GM21381 (cell line): ENCODE measurements around the gene SYTL4.

Experiments used
- ATAC-seq: cut with Tn5 transposase; IDR thresholded peaks from one replicate; pipeline ENCODE4 v1.9.1; 2021; ENCODE audit warnings: mild to moderate bottlenecking, moderate library complexity; ENCODE audit not compliant: unreplicated experiment

Gene SYTL4

DNA sequence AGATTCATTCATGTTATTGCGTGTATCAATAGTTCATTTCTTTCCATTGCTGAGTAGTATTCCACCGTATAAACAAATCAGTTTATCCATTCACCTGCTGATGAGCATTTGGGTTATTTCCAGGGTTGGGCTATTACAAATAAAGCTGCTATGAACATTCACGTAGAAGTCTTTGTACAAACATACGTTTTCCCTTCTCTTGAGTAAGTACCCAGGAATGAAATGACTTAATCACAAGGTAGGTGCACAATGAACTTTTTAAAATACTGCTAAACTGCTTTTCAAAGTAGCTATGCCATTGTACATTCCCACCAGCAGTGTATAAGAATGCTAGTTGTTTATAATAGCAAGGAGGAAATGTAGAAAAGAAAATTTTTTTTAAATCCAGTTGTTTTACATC lies 35.9 kb downstream of the SYTL4 start:
- ATAC-seq: no peak

GRCh38 chrX:100695302-100695701 lies 36.6 kb downstream of the SYTL4 start:
- no peak for ATAC-seq

DNA sequence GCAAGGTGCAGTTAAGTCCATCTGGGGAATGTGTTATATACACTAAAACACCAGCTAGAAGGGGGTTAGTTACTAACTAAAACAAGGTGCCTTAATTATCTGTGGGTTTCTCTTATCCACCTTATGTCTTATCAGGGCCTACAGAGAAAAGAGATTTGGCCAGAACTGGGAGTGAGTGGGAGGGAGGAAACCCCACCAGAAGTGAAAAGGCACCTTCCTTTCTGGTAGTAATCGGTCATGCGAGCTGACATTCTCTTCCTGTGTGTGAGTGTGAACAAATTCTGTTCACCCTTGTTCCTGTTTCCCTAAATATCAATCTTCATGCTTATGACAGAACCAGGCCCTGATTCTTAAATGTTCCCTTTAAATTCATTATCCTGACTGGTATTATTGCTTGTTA lies 44.4 kb downstream of the SYTL4 start:
- ATAC-seq: peak; percentile 66

DNA sequence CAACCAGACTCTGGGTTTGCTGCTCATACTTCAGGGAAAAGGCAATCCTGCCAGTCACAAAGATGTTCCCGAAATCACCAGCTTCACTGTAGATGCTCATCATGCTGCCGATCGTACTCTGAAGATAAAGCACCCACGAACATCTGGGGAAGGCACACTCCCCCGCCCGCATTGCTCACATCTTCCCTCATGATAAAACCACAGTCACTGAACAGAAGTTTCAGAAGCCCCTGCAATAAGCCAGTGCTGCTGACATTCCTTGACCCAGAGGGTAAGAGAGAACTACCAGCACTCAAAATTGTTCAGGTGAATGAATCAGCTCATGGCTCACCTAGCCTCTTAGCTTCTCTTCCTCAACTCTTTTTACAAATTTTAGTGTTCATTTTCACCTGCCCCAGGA lies 44.8 kb downstream of the SYTL4 start:
- peak; percentile 44 for ATAC-seq

DNA sequence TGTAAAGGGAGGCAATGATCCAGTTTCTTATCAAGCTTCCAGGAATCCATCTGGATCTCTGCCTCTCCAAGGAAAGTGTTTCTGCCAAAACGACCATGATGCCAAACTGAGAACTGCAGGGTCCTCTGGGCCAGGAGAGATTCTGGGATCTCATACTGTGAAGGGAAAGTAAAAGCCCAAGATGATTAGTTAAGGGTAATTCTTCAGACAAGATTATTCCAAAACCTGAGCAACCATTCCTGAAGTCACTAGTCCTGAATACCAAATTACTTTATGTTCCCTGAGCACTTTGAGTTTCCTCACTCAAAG lies 46.0 kb downstream of the SYTL4 start:
- ATAC-seq: no peak

DNA sequence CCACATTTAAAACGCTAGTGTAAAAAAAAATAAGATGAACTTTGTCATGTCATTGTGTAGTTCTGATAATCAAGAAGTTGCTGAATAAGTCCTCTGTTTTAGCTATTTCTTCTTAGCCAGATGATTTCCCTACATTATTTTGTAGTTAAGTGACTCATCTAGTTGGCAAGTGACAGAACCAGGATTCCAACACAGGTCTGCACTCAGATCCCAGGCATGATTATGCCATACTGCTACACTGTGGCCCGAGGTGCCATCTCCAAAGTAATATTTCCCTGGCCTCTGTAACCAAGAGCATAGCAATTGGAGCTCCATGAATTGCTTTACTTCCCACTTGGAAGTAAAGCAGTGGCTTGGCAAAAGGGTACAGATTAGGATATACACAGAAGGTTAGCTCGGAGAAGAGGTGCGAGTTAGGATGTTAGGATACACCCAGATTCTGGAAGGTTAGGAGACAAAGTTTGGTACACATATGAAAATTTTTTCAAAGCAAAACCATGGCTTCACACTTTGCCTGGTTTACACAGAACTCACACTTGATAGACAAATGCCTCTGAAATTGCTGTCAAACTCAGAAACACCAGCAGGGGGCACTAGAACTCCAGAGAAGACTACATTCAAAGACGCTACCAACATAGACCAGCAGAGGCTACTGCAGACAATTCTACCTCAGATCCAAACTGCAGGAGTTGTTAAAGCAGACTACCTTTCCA lies 46.5 kb downstream of the SYTL4 start:
- ATAC-seq: peak; percentile 54

- no peak for ATAC-seq
These were observed 49.0 kb downstream of the SYTL4 start for GRCh38 chrX:100682939-100683338.

DNA sequence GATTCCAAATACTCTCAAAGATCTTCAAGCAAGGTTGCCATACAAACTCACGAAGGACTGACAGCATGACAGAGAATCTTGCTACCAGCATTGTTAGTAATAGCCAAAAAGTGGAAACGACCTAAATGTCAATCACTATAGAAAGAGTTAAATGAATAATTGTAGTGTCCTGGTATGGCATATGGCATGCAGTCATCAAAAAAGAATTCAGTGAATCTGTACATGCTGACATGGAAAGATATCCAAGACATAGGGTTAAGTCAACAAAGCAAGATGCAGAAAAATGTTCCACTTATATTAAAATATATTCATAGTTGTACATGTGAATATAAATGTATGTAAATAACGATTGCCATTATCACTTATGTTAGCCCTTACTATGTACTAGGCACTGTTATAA lies 50.3 kb downstream of the SYTL4 start:
- no peak for ATAC-seq

- ATAC-seq: no peak
These were observed 51.2 kb downstream of the SYTL4 start for GRCh38 chrX:100680756-100681155.

DNA sequence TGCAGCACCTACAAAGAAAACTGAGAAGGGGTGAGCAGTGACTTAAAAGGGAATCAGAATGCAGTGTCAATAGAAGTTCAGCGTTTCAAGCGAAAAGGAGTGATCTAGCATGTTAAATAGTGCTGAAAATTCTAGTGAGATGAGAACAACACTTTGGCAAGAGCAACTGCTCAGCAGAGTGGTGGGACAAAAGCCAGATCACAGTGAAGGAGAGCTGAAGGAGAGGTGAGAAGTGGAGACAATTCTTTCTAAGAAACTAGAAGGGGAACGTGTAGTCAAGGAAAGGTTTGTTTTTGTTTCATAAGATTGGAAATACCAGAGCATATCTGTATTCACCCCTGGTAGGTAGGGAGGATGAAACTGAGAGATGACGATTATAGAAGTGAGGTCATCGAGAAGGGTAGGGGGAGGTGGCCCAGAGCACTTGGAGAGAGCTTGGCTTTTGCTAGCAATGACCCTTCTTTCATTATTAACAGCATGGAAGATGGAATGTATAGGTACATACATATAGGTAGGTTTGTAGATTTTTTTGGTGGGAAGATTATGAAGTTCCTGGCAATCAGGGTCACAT lies 54.2 kb downstream of the SYTL4 start:
- no peak for ATAC-seq

- ATAC-seq: peak; percentile 51
These were observed 57.2 kb downstream of the SYTL4 start for GRCh38 chrX:100674705-100675104.

DNA sequence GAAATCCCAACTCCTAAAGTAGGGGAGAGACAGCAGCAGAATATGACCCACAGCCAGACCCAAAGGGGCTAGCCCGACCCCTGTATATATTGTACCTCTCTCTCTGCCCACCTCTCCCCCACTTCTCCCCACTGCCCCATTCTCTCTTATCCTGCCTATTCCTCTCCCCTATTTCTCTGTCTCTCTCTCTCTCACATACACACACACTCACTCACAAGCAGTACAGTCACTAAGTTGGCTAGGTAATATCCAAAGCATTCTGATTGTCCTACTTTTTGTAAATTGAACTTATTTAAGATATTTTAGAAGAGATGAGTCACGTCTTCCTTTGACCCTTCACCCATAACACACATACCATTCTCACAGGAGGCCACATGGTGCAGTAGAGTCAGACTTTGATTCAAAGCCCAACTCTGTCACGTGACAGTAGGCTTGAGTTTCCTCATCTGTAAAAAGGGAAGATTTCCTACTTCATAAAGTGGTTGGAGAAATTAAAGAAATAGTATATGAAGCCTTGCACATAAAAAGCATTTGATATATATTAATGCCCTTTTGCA lies 58.4 kb downstream of the SYTL4 start:
- ATAC-seq: no peak

DNA sequence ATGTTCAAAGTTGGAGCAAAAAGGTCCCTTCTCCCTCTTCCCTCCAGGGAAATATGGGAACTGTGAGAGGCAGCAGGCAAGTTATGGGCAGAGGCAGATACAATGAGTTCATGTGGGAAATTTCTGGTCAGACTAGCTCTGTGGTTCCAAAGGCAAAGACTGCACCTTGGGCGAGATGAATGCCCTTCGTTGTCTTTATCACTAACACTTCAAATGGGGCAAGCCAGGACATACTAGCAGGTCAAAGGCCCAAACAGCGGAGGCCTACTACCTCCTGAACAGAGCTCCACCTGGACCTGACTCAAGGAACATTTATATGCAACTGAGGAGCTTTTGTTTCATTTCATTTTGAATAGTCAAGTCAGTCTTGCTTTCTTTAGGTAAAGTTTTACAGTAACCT lies 59.0 kb downstream of the SYTL4 start:
- no peak for ATAC-seq

DNA sequence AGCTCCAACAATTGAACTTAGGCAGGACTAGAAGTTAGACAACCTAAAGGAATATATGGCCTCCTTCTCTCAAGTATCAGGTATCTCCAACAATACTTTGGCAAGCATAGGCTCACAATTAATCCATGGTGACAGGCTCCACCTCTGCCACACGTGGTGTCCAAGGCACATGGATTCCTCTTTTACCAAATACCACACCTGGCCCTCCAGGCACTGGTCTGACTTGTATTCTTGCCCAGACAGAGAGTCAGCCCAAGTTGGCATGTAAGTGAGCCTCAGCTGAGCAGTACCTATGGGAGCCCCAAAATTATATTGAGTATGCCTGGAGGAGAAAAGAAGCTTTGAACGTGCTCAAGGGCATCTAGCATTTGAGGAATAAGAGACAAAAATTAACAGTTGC lies 68.3 kb downstream of the SYTL4 start:
- ATAC-seq: no peak

DNA sequence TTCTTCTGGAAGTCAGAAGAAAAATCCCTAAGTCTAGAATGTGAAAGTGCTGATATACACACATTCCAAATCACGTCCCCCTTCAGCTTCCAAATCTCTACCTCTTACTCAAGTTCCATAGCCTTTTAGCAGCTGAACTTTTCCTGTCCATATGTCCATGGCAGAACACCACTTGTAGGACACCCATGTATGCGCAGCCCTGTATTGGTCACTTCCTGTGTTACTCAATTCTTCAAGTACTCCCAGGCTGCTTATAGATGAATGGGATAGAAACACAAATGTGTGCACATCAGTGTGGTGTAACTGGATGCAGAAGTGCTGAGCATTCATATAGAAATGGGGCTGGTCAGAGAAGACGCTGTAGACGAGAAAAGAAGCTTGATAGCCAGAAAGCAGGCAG lies 69.1 kb downstream of the SYTL4 start:
- no peak for ATAC-seq

DNA sequence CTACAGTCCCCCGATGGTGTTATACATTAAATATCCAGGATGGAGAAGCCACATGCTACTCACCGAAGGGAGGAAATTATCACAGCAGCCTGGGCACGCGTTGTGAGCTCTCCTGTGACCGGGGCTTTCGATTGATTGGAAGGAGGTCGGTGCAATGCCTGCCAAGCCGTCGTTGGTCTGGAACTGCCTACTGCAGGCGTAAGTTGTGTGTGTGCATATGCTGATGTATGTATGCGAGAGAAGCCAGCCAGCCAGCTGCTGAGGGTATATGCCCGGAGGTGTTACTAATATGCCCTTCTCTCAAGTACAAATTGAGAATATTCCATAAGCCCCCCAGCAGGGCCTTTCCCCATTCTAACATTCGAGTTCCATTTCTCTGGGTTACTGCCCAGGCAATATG lies 69.8 kb downstream of the SYTL4 start:
- no peak for ATAC-seq

DNA sequence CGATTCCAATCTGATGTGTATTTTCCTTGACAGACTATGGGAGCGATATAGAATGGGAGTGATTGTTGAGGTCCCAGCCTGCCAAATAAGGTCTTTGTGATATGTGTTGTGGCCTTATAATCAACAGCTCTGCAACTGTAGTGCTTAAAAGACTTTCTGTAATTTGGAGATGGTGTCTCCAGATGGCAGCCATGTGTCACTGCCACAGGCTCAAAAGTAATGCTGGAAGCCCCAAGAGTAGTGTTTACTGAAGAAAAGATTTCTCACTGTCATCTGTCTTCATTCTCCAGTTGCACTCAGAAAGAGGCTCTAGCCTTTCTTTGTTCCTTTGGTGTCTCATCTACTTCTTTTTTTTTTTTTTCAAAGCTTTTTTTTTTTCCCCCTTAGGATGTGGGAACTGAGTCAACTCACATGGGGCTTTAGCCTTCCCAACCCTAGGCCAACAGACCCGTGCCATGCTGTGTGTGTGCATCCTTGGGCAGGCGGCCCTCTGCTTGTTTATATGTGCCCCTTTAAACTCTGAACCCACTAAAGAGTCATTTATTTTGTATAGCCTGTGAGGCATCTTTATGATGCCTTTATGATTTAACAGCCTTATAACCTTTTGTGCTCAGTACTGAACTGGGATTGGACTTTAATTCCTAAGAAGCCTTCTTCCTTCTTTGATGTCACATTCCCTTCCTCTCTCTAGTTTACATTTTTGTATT lies 72.3 kb downstream of the SYTL4 start:
- ATAC-seq: no peak

GRCh38 chrX:100658941-100659381 lies 73.0 kb downstream of the SYTL4 start:
- no peak for ATAC-seq

DNA sequence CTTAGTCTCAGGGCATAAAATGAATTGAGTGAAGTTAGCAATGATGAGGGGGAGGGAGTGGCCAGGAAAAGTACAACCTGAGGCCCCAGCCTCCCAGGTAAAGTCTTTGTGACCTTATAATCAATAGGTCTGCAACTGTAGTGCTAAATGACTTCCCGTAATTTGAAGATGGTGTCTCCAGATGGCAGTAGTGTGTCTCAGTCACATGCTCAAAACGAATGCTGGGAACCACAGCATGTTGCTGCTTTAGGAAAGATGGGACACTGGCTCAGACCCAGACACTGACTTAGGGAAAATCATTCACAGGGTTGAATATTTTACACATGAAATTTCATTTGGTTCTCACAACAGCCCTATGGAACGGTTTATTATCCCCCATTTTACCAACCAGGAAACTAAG lies 77.7 kb downstream of the SYTL4 start:
- no peak for ATAC-seq

GRCh38 chrX:100652266-100652665 lies 79.7 kb downstream of the SYTL4 start:
- ATAC-seq: no peak

GRCh38 chrX:100650841-100651240 lies 81.1 kb downstream of the SYTL4 start:
- no peak for ATAC-seq
